ENCODE data around the gene MZT2A.
"Not testable (repeated sequence)": the region's sequence is repeated elsewhere in the genome, so short reads cannot be mapped to it uniquely, and the experiment has no call there.

Gene MZT2A

GRCh38 chr2:131492015-131492417 lies at the start of gene MZT2A:
MZT2A (minus strand) TSS chr2:131492397; CDS start chr2:131492376, 21 bp downstream.
- DNase-seq (ENCODE audit: low read depth in 3 of 3, low spot score in 1 of 3): peak in 1 of 3 donors; percentile 49

- DNase-seq (ENCODE audit: low read depth in 3 of 3, low spot score in 1 of 3): not testable (repeated sequence)
These were observed 46.7 kb upstream of the MZT2A start for GRCh38 chr2:131538856-131539255.

DNA sequence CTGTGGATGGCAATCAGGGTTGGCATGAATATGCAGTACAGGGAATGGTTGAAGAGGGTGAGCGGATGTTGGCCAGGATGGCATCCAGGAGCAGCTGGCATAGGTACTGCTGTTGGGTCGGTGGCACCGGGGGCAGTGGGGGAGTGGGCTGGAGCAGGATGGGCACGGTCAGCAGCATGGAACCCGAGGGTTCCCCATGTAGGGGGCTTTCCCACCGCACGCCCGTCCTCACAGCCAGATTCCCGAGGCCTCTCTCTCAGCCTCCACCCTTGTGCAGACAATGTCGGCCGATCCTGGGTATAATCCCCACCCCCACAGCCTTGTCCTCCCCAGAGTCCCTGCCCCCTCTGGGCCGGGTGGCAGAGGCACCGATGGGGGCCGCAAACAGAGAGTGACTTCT lies 44.6 kb upstream of the MZT2A start:
- DNase-seq (ENCODE audit: low read depth in 3 of 3, low spot score in 1 of 3): not testable (repeated sequence)

DNA sequence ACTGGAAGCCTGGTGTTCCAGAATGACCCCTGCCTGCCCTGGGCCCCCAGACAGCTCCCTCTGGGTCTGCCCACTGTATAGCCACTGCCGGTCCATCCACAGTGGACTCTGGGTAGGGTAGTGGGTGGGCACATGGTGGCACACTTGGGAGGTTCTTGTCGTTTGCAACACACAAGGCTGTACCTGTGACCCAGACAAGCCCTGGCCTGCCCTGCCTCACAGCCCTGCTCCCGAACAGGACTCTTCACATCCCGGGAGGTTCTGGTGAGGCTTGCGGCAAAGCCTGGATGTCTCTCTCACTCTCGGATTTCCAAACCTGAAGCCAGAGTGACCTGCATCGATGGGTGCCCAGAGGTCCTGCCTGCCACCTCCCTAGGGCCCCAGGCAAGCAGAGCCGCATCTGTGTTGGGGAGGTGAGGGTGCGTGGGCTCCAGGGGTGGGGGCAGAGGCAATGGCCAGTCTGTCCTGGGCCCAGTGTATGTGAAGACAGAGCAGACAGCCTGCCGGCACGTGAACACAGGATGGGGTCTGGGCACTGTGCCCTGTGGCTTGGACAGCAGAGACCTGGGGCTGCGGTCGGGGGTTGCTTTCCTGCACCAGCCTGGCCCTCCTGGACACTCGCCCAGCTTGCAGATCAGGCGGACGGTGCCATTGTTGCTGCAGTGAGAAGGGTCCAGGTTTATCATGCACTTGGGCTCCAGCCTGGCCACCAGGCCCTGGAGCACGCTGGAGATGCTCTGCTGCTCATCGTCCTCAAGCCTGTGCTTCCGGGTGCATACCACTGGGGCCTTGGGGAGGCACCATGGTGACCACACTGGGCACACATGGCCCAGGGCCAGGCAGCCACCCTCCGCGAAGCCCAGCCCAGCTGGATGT lies 44.0 kb upstream of the MZT2A start:
- not testable (repeated sequence) for DNase-seq (ENCODE audit: low read depth in 3 of 3, low spot score in 1 of 3)

DNA sequence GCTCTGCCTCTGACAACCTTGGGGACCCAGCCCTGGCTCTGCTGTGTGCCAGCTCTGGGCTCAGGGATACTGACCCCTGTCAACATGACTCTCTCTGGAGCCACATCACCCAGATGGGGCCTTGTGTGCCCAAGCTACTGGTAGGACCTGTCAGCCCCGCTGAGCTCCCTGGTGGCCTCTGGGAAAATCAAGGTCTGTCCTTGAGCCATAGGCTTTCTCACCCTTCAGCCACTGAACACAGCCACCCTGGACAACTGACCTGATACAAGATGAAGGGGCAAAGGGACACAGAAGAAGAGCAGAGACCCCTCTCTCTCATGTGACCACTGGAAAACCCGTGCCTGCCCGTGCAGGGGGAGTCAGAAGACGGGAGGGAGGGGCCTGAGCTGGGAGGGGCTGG lies 43.3 kb upstream of the MZT2A start:
- no peak for DNase-seq (ENCODE audit: low read depth in 3 of 3, low spot score in 1 of 3)

GRCh38 chr2:131534965-131535364 lies 42.8 kb upstream of the MZT2A start:
- DNase-seq (ENCODE audit: low read depth in 3 of 3, low spot score in 1 of 3): not testable (repeated sequence)

GRCh38 chr2:131534317-131534672 lies 42.1 kb upstream of the MZT2A start:
- not testable (repeated sequence) for DNase-seq (ENCODE audit: low read depth in 3 of 3, low spot score in 1 of 3)

DNA sequence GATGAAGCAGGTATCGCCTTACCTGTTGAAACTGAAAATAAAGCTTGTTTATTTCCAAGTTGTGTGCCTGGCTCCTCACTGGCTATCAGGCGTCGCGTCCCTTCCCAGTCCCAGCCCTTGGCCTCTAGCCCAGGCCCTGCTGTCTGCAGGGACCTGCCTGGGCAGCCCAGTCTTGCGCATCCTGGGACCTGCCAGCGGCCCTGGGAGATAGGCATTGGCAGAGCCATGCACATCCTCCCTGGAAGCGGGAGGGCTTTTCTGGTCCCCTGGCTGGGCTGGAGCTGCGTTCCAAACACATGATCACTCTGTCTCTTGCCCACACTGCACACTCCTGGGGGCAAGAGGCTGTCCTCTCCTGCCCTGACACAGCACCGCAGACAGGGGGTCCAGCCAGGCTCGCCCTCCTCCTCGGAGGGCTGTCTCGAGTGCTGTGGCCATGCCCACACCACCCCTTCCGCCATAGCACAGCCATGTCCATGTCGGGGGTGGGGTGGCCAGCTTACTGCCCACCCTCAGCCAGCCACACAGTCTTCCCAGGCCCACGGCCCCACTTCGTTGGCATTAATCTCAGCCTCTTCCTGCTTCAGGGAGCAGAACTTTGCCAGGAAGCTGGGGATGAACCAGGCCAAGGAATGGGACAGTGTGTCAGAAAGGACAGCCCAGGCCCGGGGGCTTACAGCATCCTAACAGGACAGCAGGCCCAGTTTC lies 41.6 kb upstream of the MZT2A start:
- DNase-seq (ENCODE audit: low read depth in 3 of 3, low spot score in 1 of 3): not testable (repeated sequence)

DNA sequence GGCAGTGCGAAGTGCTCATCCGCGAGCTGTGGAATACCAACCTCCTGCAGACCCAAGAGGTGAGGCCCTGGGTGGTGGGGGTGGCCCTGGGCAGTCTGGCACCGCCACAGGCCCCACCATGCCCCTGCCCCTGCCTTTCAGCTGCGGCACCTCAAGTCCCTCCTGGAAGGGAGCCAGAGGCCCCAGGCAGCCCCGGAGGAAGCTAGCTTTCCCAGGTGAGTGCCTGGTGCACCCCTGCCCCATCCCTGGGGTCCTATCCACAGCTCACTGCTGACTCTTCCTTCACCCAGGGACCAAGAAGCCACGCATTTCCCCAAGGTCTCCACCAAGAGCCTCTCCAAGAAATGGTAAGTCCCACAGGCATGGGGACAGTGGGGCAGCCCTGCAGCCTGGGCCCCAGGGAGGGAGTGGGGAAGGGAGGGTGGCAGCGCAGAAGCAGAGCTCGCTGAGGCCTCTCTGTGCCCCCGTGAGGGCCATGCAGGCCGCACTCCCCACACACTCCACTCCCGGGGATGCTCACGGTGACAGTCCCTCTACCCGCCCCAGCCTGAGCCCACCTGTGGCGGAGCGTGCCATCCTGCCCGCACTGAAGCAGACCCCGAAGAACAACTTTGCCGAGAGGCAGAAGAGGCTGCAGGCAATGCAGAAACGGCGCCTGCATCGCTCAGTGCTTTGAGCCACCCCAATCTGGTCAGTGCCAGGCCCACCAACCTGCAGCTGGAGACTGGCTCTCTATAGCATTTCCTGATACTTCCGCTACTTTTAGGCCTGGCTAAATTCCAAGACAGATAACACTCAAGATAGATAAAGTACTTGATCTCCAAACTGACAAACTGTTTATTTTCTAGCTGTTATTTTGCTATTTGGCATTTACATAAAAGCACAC lies 40.8 kb upstream of the MZT2A start:
- DNase-seq (ENCODE audit: low read depth in 3 of 3, low spot score in 1 of 3): not testable (repeated sequence)

GRCh38 chr2:131531547-131532185 lies 39.5 kb upstream of the MZT2A start:
- not testable (repeated sequence) for DNase-seq (ENCODE audit: low read depth in 3 of 3, low spot score in 1 of 3)

DNA sequence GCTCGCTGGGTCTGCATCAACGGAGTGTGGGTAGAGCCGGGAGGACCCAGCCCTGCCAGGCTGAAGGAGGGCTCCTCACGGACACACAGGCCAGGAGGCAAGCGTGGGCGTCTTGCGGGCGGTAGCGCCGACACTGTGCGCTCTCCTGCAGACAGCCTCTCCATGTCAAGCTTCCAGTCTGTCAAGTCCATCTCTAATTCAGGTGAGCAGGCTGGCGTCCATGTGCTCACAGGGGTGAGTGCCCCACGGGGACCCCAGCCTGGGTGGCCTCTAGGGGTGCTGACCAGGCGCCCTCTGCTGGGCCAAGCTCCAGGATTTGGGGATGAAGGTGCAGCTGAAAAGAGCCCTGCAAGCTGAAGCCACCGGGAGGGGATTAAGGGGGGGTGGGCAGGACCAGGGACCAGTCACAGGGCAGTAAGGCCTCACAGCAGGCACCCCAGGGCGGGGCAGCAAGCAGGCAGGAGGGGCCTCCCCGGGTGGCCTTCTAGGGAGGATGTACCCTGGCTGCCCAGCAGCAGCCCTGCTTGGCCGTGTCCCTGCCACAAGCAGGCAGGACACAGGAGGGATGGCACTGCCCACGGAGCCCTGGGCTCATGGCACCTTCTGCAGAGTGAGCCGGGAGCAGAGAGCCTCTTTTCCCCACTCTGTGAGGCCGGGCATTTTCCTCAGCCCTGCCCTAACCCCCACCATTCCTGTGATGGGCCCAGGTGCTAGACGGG lies 38.6 kb upstream of the MZT2A start:
- not testable (repeated sequence) for DNase-seq (ENCODE audit: low read depth in 3 of 3, low spot score in 1 of 3)

DNA sequence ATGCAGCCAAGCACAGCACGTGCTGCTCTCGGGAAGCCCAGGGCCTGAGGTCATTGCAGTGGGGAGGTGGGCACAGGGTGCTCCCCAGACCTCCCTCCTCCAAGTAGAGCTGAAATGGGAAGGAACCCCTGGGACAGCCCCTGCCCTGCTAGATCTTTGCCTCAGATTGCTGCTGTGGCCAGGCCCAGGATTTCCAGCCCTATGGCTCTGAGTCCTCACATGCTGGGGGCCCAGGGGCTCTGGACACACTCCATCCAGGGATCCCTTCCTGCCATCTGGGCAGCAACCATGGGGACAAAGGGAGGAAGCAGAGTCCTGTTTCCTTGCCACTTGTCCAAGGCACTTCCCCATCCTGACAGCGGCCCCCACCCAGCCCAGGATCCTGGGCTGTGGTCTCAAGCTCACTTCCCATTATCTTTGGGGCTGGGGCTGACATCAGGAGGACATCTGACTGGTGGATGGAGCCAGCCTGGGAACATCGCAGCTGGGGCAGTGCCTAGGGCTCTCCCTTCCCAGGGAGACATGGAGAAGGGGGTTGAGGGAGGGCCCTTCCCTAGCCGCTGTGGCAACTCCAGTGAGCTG lies 37.8 kb upstream of the MZT2A start:
- DNase-seq (ENCODE audit: low read depth in 3 of 3, low spot score in 1 of 3): not testable (repeated sequence)

GRCh38 chr2:131528981-131529863 lies 37.0 kb upstream of the MZT2A start:
- DNase-seq (ENCODE audit: low read depth in 3 of 3, low spot score in 1 of 3): not testable (repeated sequence)

GRCh38 chr2:131527131-131528001 lies 35.2 kb upstream of the MZT2A start, which contains the start of gene CCDC74A:
CCDC74A (plus strand) TSS chr2:131527888; CDS start chr2:131527971, 83 bp downstream.
- DNase-seq (ENCODE audit: low read depth in 3 of 3, low spot score in 1 of 3): peak; percentile 51 to 68 (median 60)

DNA sequence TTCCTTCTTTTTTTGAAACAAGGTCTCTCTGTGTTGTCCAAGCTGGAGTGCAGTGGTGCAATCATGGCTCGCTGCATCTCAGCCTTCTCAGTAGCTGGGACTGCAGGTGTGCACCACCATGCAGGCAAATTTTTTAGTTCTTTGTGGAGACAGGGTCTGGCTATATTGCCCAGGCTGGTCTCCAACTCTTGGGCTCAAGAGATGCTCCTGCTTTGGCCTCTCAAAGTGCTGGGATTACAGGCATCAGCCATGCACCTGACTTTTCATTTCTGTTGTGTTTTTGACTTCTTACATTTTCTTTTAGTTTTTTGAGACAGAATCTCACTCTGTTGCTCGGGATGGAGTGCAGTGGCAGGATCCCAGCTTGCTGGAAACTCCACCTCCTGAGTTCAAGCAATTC lies 33.1 kb upstream of the MZT2A start:
- DNase-seq (ENCODE audit: low read depth in 3 of 3, low spot score in 1 of 3): not testable (repeated sequence)

DNA sequence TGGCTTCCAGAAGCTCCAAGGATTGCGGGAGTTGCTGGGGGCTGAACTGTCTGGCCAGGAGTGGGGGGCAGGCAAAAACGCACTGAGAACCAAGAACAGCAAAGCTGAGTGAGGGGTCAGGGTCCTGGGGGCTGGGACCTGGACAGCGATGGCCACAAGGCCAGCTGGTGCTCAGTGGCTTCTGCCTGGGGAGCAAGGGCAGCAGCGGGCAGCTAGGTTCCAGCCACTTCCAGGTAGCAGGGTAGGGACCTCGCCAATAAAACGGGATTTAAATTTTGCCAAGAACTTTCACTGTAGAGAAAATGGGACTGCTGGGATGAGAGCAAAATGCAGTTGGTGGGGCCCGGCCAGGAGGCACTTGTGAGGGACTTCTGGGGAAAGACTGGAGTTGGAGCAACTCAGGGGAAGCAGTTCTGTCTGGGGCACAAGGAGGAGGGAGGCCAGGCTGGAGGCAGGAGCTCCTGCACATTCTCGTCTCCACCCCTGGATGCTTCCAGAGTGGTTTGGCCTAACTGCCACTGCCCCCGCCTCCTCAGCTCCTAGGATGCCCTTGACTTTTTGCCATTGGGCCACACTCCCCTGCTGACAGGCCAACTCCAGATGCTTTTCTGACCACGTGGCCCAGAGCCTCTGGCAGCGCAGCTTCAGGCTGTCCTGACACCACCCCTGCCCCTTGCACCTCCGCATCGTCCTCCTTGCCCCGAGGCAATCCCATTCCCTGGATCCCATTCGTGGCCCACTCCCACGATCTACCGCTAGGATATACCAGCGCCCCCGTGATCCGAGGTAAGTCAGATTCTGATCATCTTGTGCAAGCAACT lies 30.0 kb upstream of the MZT2A start:
- DNase-seq (ENCODE audit: low read depth in 3 of 3, low spot score in 1 of 3): no peak

GRCh38 chr2:131521524-131521923 lies 29.3 kb upstream of the MZT2A start:
- not testable (repeated sequence) for DNase-seq (ENCODE audit: low read depth in 3 of 3, low spot score in 1 of 3)
